Measurements from ENCODE around the gene CBR3. TPM values are rescaled to one million over a fixed set of nuclear protein-coding genes. Genes with fewer than 3 reads are reported as not detected.
A peak's percentile ranks its signal among the peaks of the same experiment; 100 is the strongest.
"Not testable (repeated sequence)": the region's sequence is repeated elsewhere in the genome, so short reads cannot be mapped to it uniquely, and the experiment has no call there.

Gene CBR3
- total and polyA plus RNA-seq, 2 donors (not counting 3 experiments of a cell fraction or from before 2014, with no cell fraction given), result 9.7 to 13.3 TPM

DNA sequence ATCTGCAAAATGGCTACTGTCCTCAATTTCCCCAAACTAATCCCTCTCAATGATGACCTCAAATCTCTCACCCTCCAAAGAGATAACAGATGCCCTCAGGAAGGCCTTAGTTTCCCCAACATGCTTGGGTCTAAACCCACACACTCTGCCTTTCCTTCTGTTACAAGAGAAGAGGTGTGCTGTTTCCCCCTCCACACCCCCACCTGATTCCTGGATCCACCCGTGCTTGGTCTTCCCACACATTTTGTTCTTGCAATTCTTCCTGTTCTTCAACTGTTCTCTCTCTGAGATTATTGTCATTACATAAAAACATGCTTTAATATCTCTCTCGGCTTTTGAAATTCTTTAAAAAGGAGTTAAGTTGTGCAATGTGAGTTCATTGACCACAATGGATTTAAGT is 5.7 kb upstream of the CBR3 start:
- Histone ChIP-seq H4K20me1 (replicated peaks; ENCODE audit: control insufficient read depth, extremely low read depth, insufficient read depth, low read length) (no peaks in the 10 kb centered on the region), H3K36me3 (ENCODE audit: control insufficient read depth in 2 of 2, extremely low read depth in 1 of 2, insufficient read depth in 2 of 2, low read length in 2 of 2) (no peaks in the 10 kb centered on the region), H3K4me2 (ENCODE audit: insufficient read depth, low read length) (no peak overlapping the region), H3K27me3 (ENCODE audit: control insufficient read depth in 2 of 2, insufficient read depth in 2 of 2, low read length in 2 of 2) (peaks cover 0 to 3% of the 10 kb centered on the region in 2 experiments), H3K79me2 (ENCODE audit: control insufficient read depth, insufficient read depth, low read length) (no peaks in the 10 kb centered on the region), H3K4me1 (ENCODE audit: control insufficient read depth, extremely low read depth, insufficient read depth, low read length) (peaks cover 3% of the 10 kb centered on the region), H3K27ac (ENCODE audit: insufficient read depth, low read depth, low read length) (no peak overlapping the region), H3K4me3 (replicated peaks in 1 of 3; ENCODE audit: insufficient read depth in 1 of 3, low read depth in 1 of 3, low read length in 3 of 3) (no peak overlapping the region), H3K9me3 (replicated peaks; ENCODE audit: control insufficient read depth, insufficient read depth, low read length) (no peaks in the 10 kb centered on the region), H2AFZ (ENCODE audit: low read depth, low read length) (no peak overlapping the region), H3K9ac (replicated peaks; ENCODE audit: extremely low read depth, insufficient read depth, low read length) (no peak overlapping the region), H3K9me1 (replicated peaks; ENCODE audit: control insufficient read depth, extremely low read depth, insufficient read depth, low read length) (no peaks in the 10 kb centered on the region)
- TF ChIP-seq POLR2AphosphoS5 (IDR thresholded peaks at IDR 0.05; ENCODE audit: insufficient read depth, low read depth, low read length) (no peak), MYC (IDR thresholded peaks at IDR 0.05; ENCODE audit: low read depth, low read length) (no peak), EZH2 (IDR thresholded peaks at IDR 0.05; ENCODE audit: borderline replicate concordance, low read depth, low read length, severe bottlenecking) (no peak), GATA2 (IDR thresholded peaks at IDR 0.05; ENCODE audit: insufficient read depth, insufficient read length, low read depth, low read length) (no peak), FOS (IDR thresholded peaks at IDR 0.05; ENCODE audit: borderline replicate concordance, insufficient read depth, low read length) (no peak), POLR2A (IDR thresholded peaks at IDR 0.05; ENCODE audit: low read depth, low read length) (no peak), JUN (IDR thresholded peaks at IDR 0.05; ENCODE audit: borderline replicate concordance, insufficient read depth, insufficient read length, low read depth) (no peak)
- TF ChIP-seq, protein P1, sequence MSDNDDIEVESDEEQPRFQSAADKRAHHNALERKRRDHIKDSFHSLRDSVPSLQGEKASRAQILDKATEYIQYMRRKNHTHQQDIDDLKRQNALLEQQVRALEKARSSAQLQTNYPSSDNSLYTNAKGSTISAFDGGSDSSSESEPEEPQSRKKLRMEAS (IDR thresholded peaks at IDR 0.05; ENCODE audit: insufficient read depth, insufficient read length), result no peak
- TF ChIP-seq, protein P2, sequence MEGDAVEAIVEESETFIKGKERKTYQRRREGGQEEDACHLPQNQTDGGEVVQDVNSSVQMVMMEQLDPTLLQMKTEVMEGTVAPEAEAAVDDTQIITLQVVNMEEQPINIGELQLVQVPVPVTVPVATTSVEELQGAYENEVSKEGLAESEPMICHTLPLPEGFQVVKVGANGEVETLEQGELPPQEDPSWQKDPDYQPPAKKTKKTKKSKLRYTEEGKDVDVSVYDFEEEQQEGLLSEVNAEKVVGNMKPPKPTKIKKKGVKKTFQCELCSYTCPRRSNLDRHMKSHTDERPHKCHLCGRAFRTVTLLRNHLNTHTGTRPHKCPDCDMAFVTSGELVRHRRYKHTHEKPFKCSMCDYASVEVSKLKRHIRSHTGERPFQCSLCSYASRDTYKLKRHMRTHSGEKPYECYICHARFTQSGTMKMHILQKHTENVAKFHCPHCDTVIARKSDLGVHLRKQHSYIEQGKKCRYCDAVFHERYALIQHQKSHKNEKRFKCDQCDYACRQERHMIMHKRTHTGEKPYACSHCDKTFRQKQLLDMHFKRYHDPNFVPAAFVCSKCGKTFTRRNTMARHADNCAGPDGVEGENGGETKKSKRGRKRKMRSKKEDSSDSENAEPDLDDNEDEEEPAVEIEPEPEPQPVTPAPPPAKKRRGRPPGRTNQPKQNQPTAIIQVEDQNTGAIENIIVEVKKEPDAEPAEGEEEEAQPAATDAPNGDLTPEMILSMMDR (IDR thresholded peaks at IDR 0.05; ENCODE audit: extremely low read depth in 1 of 2, insufficient read depth in 1 of 2, low read depth in 1 of 2, low read length in 2 of 2), result no peak
- BruUV-seq (replicated peaks), result no TSS peak
- dilution Hi-C loops (cut with MboI; ENCODE audit: extremely low pct_ligation_motif_present, low sequenced_read_pairs), result no loop called here
- intact Hi-C loops (cut with micrococcal nuclease), result no loop called here
- DNase-seq (ENCODE audit: low read depth, low spot score), result no peak
- no peak for FAIRE-seq
- CTCF ChIA-PET, result no interaction called here
- POLR2A ChIA-PET, result no interaction called here

DNA sequence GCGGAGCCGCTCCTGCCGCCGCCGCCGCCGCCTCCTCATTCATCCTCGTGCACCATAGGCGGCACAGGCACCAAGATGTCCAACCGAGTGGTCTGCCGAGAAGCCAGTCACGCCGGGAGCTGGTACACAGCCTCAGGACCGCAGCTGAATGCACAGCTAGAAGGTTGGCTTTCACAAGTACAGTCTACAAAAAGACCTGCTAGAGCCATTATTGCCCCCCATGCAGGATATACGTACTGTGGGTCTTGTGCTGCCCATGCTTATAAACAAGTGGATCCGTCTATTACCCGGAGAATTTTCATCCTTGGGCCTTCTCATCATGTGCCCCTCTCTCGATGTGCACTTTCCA is 4.5 kb upstream of the CBR3 start:
- CTCF ChIA-PET, result interaction anchor here (0.6 kb wide), 1 partner anchor 10 kb away, joined by 3 read pairs; no protein-coding TSS in a partner anchor
- POLR2A ChIA-PET; BruUV-seq (replicated peaks): not testable (repeated sequence)

DNA sequence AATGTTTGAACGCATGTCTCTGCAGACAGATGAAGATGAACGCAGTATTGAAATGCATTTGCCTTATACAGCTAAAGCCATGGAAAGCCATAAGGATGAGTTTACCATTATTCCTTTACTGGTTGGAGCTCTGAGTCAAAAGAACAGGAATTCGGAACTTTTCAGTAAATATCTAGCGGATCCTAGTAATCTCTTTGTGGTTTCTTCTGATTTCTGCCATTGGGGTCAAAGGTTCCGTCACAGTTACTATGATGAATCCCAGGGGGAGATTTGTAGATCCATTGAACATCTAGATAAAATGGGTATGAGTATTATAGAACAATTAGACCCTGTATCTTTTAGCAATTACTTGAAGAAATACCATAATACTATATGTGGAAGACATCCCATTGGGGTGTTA is 4.0 kb upstream of the CBR3 start:
- H3K27me3 ChIP-seq (ENCODE audit: control insufficient read depth in 2 of 2, insufficient read depth in 2 of 2, low read length in 2 of 2); H3K79me2 ChIP-seq (ENCODE audit: control insufficient read depth, insufficient read depth, low read length); H3K9me3 ChIP-seq (replicated peaks; ENCODE audit: control insufficient read depth, insufficient read depth, low read length); BruUV-seq (replicated peaks); H3K4me3 ChIP-seq (replicated peaks in 1 of 3; ENCODE audit: insufficient read depth in 1 of 3, low read depth in 1 of 3, low read length in 3 of 3); POLR2A ChIA-PET; dilution Hi-C loops (cut with MboI; ENCODE audit: extremely low pct_ligation_motif_present, low sequenced_read_pairs); intact Hi-C loops (cut with micrococcal nuclease); H4K20me1 ChIP-seq (replicated peaks; ENCODE audit: control insufficient read depth, extremely low read depth, insufficient read depth, low read length); H3K9ac ChIP-seq (replicated peaks; ENCODE audit: extremely low read depth, insufficient read depth, low read length); H3K4me1 ChIP-seq (ENCODE audit: control insufficient read depth, extremely low read depth, insufficient read depth, low read length); DNase-seq (ENCODE audit: low read depth, low spot score); H3K27ac ChIP-seq (ENCODE audit: insufficient read depth, low read depth, low read length); FAIRE-seq; H3K36me3 ChIP-seq (ENCODE audit: control insufficient read depth in 2 of 2, extremely low read depth in 1 of 2, insufficient read depth in 2 of 2, low read length in 2 of 2); H3K9me1 ChIP-seq (replicated peaks; ENCODE audit: control insufficient read depth, extremely low read depth, insufficient read depth, low read length): not testable (repeated sequence)
- Histone ChIP-seq H2AFZ (ENCODE audit: low read depth, low read length) (peak overlapping the region; percentile 51), H3K4me2 (ENCODE audit: insufficient read depth, low read length) (peak overlapping the region; percentile 30)
- CTCF ChIA-PET, result interaction anchor here (0.6 kb wide), 1 partner anchor 10 kb away, joined by 3 read pairs; no protein-coding TSS in a partner anchor

More for the DNA sequence above, 4.5 kb upstream of the CBR3 start:
- H3K36me3 ChIP-seq (ENCODE audit: control insufficient read depth in 2 of 2, extremely low read depth in 1 of 2, insufficient read depth in 2 of 2, low read length in 2 of 2); H3K4me1 ChIP-seq (ENCODE audit: control insufficient read depth, extremely low read depth, insufficient read depth, low read length); H3K27ac ChIP-seq (ENCODE audit: insufficient read depth, low read depth, low read length); H3K9ac ChIP-seq (replicated peaks; ENCODE audit: extremely low read depth, insufficient read depth, low read length); H4K20me1 ChIP-seq (replicated peaks; ENCODE audit: control insufficient read depth, extremely low read depth, insufficient read depth, low read length); DNase-seq (ENCODE audit: low read depth, low spot score); FAIRE-seq; H3K27me3 ChIP-seq (ENCODE audit: control insufficient read depth in 2 of 2, insufficient read depth in 2 of 2, low read length in 2 of 2); H3K79me2 ChIP-seq (ENCODE audit: control insufficient read depth, insufficient read depth, low read length); H3K9me3 ChIP-seq (replicated peaks; ENCODE audit: control insufficient read depth, insufficient read depth, low read length); dilution Hi-C loops (cut with MboI; ENCODE audit: extremely low pct_ligation_motif_present, low sequenced_read_pairs); intact Hi-C loops (cut with micrococcal nuclease); H3K9me1 ChIP-seq (replicated peaks; ENCODE audit: control insufficient read depth, extremely low read depth, insufficient read depth, low read length): not testable (repeated sequence)
- H3K4me2 ChIP-seq (ENCODE audit: insufficient read depth, low read length), result peak overlapping the region; percentile 30
- peak overlapping the region; percentile 51 for H2AFZ ChIP-seq (ENCODE audit: low read depth, low read length)
- H3K4me3 ChIP-seq (replicated peaks in 1 of 3; ENCODE audit: insufficient read depth in 1 of 3, low read depth in 1 of 3, low read length in 3 of 3), result peak overlapping the region in 1 of 3 experiments; percentile 38

Measured in endothelial cell of umbilical vein (primary cell).